SK-N-SH (cell line): ENCODE results near the gene NAV2.

Experiments
- EZH2phosphoT487 ChIP-seq: fragments of 200-600 bp; sonication (generic); IDR thresholded peaks from 2 replicates; pipeline ENCODE4 v1.6.1; 2017; ENCODE audit warnings: low read depth, mixed run types, mild to moderate bottlenecking, antibody characterized with exemption, moderate library complexity, borderline replicate concordance
- FOXJ3 ChIP-seq: sonication (generic); formaldehyde crosslinking; IDR thresholded peaks from 2 replicates; pipeline ENCODE4 v1.5.1; 2020; ENCODE audit warnings: mild to moderate bottlenecking, missing genetic modification reagents
- GATA2 ChIP-seq: sonication (generic); formaldehyde crosslinking; IDR thresholded peaks from 2 replicates; pipeline ENCODE4 v1.5.0; 2020; ENCODE audit warnings: mild to moderate bottlenecking, missing genetic modification reagents
- MXI1 ChIP-seq: IDR thresholded peaks from 2 replicates; pipeline ENCODE4 v1.6.1; 2012; ENCODE audit warnings: mild to moderate bottlenecking, low read depth, low read length, improper control_type of control experiment
- NRF1 ChIP-seq: IDR thresholded peaks from 2 replicates; pipeline ENCODE4 v1.6.1; 2012; ENCODE audit warnings: low read depth, mild to moderate bottlenecking, low read length
- POLR2AphosphoS5 ChIP-seq: IDR thresholded peaks from 2 replicates; pipeline ENCODE4 v1.6.1; 2012; ENCODE audit warnings: low read depth, low read length
- RAD21 ChIP-seq: IDR thresholded peaks from 2 replicates; pipeline ENCODE4 v1.6.1; 2012; ENCODE audit warnings: mild to moderate bottlenecking, low read length
- RFX5 ChIP-seq: IDR thresholded peaks from 2 replicates; pipeline ENCODE4 v1.6.1; 2012; ENCODE audit warnings: mild to moderate bottlenecking, improper control_type of control experiment, low read length
- SIN3A ChIP-seq: IDR thresholded peaks from 2 replicates; pipeline ENCODE4 v1.6.1; 2012; ENCODE audit warnings: low read depth, mild to moderate bottlenecking, low read length, moderate library complexity, borderline replicate concordance
- TCF12 ChIP-seq: IDR thresholded peaks from 2 replicates; pipeline ENCODE4 v1.4.0; 2012
- TF ChIP-seq, protein P1 (sequence below): fragments of 200-600 bp; sonication (generic); IDR thresholded peaks from 2 replicates; pipeline ENCODE4 v1.6.1; 2017; ENCODE audit warnings: antibody characterized with exemption, mild to moderate bottlenecking, moderate library complexity
- TF ChIP-seq, protein P2 (sequence below): IDR thresholded peaks from 2 replicates; pipeline ENCODE4 v1.6.1; 2012; ENCODE audit warnings: mild to moderate bottlenecking, low read depth, low read length, moderate library complexity
- TF ChIP-seq, protein P3 (sequence below): IDR thresholded peaks from 2 replicates; pipeline ENCODE4 v1.4.0; 2012; ENCODE audit warnings: low read depth, borderline replicate concordance
- TF ChIP-seq, protein P4 (sequence below): fragments of 150-350 bp; IDR thresholded peaks from 2 replicates; pipeline ENCODE4 v1.6.1; 2016; ENCODE audit warnings: mild to moderate bottlenecking, low read depth, low read length

DNA sequence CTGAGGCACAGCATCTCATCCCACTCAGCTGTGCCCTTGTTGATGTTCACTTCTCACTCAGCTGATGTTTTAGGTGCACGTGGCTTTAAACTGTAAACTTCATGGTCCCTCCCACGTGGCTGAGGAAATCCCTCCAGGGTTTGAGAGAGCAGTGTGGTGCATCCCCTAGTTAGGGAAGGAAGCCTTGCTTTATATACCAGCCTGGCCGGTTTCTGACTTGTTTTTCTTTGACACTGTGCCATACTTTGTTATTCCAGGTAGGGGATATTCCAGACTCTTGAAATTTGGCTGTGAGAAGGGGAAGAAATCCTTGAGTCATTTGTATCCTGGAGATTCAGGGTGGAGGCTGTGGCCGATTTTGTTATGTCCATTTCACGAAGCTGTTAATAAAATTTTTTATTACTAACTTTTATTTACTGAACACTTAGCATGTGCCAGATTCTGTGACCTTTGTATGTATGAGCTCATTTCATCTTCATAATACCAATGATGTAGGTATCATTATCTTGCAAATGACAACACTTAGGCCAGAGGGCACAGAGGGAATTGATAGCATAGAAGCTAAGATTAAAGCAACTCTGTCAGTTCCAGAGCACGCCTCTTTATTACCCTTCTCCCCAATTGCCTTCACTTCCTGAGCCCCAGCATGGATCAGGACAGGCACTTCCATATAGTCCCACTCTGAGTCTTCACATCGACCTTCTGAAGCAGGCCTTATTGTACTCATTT lies 116.6 kb downstream of the NAV2 start:
- TF ChIP-seq SIN3A, result no peak
- TF ChIP-seq, protein P1, sequence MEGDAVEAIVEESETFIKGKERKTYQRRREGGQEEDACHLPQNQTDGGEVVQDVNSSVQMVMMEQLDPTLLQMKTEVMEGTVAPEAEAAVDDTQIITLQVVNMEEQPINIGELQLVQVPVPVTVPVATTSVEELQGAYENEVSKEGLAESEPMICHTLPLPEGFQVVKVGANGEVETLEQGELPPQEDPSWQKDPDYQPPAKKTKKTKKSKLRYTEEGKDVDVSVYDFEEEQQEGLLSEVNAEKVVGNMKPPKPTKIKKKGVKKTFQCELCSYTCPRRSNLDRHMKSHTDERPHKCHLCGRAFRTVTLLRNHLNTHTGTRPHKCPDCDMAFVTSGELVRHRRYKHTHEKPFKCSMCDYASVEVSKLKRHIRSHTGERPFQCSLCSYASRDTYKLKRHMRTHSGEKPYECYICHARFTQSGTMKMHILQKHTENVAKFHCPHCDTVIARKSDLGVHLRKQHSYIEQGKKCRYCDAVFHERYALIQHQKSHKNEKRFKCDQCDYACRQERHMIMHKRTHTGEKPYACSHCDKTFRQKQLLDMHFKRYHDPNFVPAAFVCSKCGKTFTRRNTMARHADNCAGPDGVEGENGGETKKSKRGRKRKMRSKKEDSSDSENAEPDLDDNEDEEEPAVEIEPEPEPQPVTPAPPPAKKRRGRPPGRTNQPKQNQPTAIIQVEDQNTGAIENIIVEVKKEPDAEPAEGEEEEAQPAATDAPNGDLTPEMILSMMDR, result no peak
- TF ChIP-seq NRF1, result no peak
- no peak for TF ChIP-seq RFX5
- no peak for TF ChIP-seq TCF12
- TF ChIP-seq, protein P2, sequence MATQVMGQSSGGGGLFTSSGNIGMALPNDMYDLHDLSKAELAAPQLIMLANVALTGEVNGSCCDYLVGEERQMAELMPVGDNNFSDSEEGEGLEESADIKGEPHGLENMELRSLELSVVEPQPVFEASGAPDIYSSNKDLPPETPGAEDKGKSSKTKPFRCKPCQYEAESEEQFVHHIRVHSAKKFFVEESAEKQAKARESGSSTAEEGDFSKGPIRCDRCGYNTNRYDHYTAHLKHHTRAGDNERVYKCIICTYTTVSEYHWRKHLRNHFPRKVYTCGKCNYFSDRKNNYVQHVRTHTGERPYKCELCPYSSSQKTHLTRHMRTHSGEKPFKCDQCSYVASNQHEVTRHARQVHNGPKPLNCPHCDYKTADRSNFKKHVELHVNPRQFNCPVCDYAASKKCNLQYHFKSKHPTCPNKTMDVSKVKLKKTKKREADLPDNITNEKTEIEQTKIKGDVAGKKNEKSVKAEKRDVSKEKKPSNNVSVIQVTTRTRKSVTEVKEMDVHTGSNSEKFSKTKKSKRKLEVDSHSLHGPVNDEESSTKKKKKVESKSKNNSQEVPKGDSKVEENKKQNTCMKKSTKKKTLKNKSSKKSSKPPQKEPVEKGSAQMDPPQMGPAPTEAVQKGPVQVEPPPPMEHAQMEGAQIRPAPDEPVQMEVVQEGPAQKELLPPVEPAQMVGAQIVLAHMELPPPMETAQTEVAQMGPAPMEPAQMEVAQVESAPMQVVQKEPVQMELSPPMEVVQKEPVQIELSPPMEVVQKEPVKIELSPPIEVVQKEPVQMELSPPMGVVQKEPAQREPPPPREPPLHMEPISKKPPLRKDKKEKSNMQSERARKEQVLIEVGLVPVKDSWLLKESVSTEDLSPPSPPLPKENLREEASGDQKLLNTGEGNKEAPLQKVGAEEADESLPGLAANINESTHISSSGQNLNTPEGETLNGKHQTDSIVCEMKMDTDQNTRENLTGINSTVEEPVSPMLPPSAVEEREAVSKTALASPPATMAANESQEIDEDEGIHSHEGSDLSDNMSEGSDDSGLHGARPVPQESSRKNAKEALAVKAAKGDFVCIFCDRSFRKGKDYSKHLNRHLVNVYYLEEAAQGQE, result no peak
- no peak for TF ChIP-seq MXI1
- TF ChIP-seq RAD21, result no peak
- TF ChIP-seq EZH2phosphoT487, result no peak
- TF ChIP-seq, protein P3, sequence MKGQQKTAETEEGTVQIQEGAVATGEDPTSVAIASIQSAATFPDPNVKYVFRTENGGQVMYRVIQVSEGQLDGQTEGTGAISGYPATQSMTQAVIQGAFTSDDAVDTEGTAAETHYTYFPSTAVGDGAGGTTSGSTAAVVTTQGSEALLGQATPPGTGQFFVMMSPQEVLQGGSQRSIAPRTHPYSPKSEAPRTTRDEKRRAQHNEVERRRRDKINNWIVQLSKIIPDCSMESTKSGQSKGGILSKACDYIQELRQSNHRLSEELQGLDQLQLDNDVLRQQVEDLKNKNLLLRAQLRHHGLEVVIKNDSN, result no peak
- TF ChIP-seq GATA2 (CRISPR knock-in tag), result no peak
- TF ChIP-seq, protein P4, sequence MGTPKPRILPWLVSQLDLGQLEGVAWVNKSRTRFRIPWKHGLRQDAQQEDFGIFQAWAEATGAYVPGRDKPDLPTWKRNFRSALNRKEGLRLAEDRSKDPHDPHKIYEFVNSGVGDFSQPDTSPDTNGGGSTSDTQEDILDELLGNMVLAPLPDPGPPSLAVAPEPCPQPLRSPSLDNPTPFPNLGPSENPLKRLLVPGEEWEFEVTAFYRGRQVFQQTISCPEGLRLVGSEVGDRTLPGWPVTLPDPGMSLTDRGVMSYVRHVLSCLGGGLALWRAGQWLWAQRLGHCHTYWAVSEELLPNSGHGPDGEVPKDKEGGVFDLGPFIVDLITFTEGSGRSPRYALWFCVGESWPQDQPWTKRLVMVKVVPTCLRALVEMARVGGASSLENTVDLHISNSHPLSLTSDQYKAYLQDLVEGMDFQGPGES, result no peak
- no peak for TF ChIP-seq FOXJ3
- TF ChIP-seq POLR2AphosphoS5, result no peak
